A549 treated with AZD9567 at 1 μM for 4 hours (cell line): ENCODE measurements around the gene ZNF780B. TPM values are rescaled to one million over a fixed set of nuclear protein-coding genes. Genes with fewer than 3 reads are reported as not detected.

Experiments used
- total RNA-seq: library from RNA; stranded (reverse); fragments of 200-300 nt; extraction: Qiagen RNA extraction; gene quantifications from 5 replicates; pipeline ENCODE4 v1.2.3, GENCODE V29; 2022; ENCODE audit not compliant: insufficient read depth

ZNF780B gene
- 2.6 to 6.4 TPM (median 4.8 TPM) in 5 replicates for total RNA-seq

GRCh38 chr19:40055832-40056504 lies at the start of gene ZNF780B:
Gene ZNF780B, minus strand, starts transcription at chr19:40056231. Its CDS starts 5,899 bp downstream, at chr19:40050332.

GRCh38 chr19:40090241-40091204 lies 34.5 kb upstream of the ZNF780B start, which contains the start of gene ZNF780A:
Gene ZNF780A, minus strand, starts transcription at chr19:40090943. Its CDS starts 6,190 bp downstream, at chr19:40084753.

GRCh38 chr19:39996811-39997637 lies 59.0 kb downstream of the ZNF780B start, which contains the start of gene ZNF546:
Gene ZNF546, plus strand, starts transcription at chr19:39997060. Its CDS starts 1,267 bp downstream, at chr19:39998327.

Other genes starting within 250 kb of the ZNF780B start
- gene DYRK1B, start 222.1 kb downstream of the ZNF780B start, total RNA-seq, result 12.6 to 21.5 TPM (median 21.4 TPM) in 5 replicates
- 671 to 741 TPM (median 735 TPM) in 5 replicates for gene FBL, start 209.9 kb downstream of the ZNF780B start, total RNA-seq
- 0.69 to 1.2 TPM (median 0.86 TPM) in 5 replicates for gene FCGBP, start 121.6 kb downstream of the ZNF780B start, total RNA-seq
- 252 to 298 TPM (median 272 TPM) in 5 replicates for gene PSMC4, start 85.1 kb downstream of the ZNF780B start, total RNA-seq
- gene ZNF546, start 59.2 kb downstream of the ZNF780B start, total RNA-seq, result 1.4 to 2.2 TPM (median 1.6 TPM) in 5 replicates
- 26.1 to 36.4 TPM (median 29.9 TPM) in 5 replicates for gene ZNF780A, start 34.7 kb upstream of the ZNF780B start, total RNA-seq
- 5.7 to 13.7 TPM (median 12.8 TPM) in 5 replicates for gene MAP3K10, start 135.2 kb upstream of the ZNF780B start, total RNA-seq
- 0.37 to 0.94 TPM (median 0.56 TPM) in 4 of 5 replicates, not detected in the other for gene TTC9B, start 162.2 kb upstream of the ZNF780B start, total RNA-seq
- 0.11 to 0.31 TPM (median 0.22 TPM) in 4 of 5 replicates, not detected in the other for gene CCNP, start 170.5 kb upstream of the ZNF780B start, total RNA-seq
- 124 to 171 TPM (median 166 TPM) in 5 replicates for gene AKT2, start 229.1 kb upstream of the ZNF780B start, total RNA-seq